PC-9 (cell line): Measurements from ENCODE around the gene FAM120A. TPM values are rescaled to one million over a fixed set of nuclear protein-coding genes. Genes with fewer than 3 reads are reported as not detected.

Source experiments
- BruUV-seq: library from RNA; stranded (reverse); fragments of 400-500 nt; replicated peaks from 2 replicates; lab custom pipeline; 2021; lab: Mats Ljungman, UMichigan
- CTCF ChIA-PET: fragments of 300-600 bp; sonication (Branson Sonifier 250); formaldehyde crosslinking; loops from one replicate; lab custom pipeline; 2022; ENCODE audit warnings: antibody characterized with exemption; lab: Charles Lee
- POLR2A ChIA-PET: fragments of 300-600 bp; sonication (Branson Sonifier 250); formaldehyde crosslinking; loops from one replicate; lab custom pipeline; 2022; ENCODE audit warnings: antibody characterized with exemption; ENCODE audit not compliant: unreplicated experiment; lab: Charles Lee
- DNase-seq, 2 experiments: peaks; one replicate each; pipeline versions ENCODE4 v3.0.0 to v3.0.0-alpha.2; 2015 to 2022; ENCODE audit warnings: mixed read lengths in 1 of 2
- H2AFZ ChIP-seq: fragments of 200-600 bp; sonication (generic); 2 replicates; pipeline ENCODE4 v1.8.1; 2017; ENCODE audit warnings: antibody characterized with exemption
- H3F3A ChIP-seq: fragments of 200-600 bp; sonication (generic); 2 replicates; pipeline ENCODE4 v1.8.1; 2017; ENCODE audit warnings: antibody characterized with exemption, mild to moderate bottlenecking, low read depth; ENCODE audit not compliant: insufficient read depth
- H3K27ac ChIP-seq: fragments of 200-600 bp; sonication (generic); 2 replicates; pipeline ENCODE4 v1.6.1; 2016; ENCODE audit warnings: mixed run types
- H3K27me3 ChIP-seq: fragments of 200-600 bp; sonication (generic); 2 replicates; pipeline ENCODE4 v1.6.1; 2016; ENCODE audit warnings: low read depth, mixed run types; ENCODE audit not compliant: insufficient read depth
- H3K36me3 ChIP-seq: fragments of 200-600 bp; sonication (generic); 2 replicates; pipeline ENCODE4 v1.6.1; 2016; ENCODE audit warnings: low read depth, mixed run types
- H3K4me1 ChIP-seq: fragments of 200-600 bp; sonication (generic); replicated peaks from 2 replicates; pipeline ENCODE4 v1.6.1; 2016; ENCODE audit warnings: mixed run types; ENCODE audit not compliant: insufficient read depth
- H3K4me2 ChIP-seq: fragments of 200-600 bp; sonication (generic); 2 replicates; pipeline ENCODE4 v1.6.1; 2017; ENCODE audit warnings: mixed run types
- H3K4me3 ChIP-seq: fragments of 200-600 bp; sonication (generic); 2 replicates; pipeline ENCODE4 v1.6.1; 2016; ENCODE audit warnings: mixed run types
- H3K79me2 ChIP-seq: fragments of 200-600 bp; sonication (generic); 2 replicates; pipeline ENCODE4 v1.6.1; 2017; ENCODE audit warnings: low read depth, mixed run types
- H3K9me2 ChIP-seq: fragments of 200-600 bp; sonication (generic); 2 replicates; pipeline ENCODE4 v1.8.1; 2017; ENCODE audit warnings: mild to moderate bottlenecking; ENCODE audit not compliant: insufficient read depth
- H3K9me3 ChIP-seq: fragments of 200-600 bp; sonication (generic); 2 replicates; pipeline ENCODE4 v1.8.1; 2016; ENCODE audit warnings: low read depth; ENCODE audit not compliant: insufficient read depth
- H4K20me1 ChIP-seq: fragments of 200-600 bp; sonication (generic); 2 replicates; pipeline ENCODE4 v1.8.1; 2017; ENCODE audit not compliant: insufficient read depth
- CTCF ChIP-seq: fragments of 200-600 bp; sonication (generic); conservative IDR thresholded peaks from 2 replicates; pipeline ENCODE4 v1.6.1; 2017; ENCODE audit warnings: mixed run types, antibody characterized with exemption, mild to moderate bottlenecking, moderate library complexity
- EZH2 ChIP-seq: fragments of 200-600 bp; sonication (generic); IDR thresholded peaks from 2 replicates; pipeline ENCODE4 v1.8.0; 2017; ENCODE audit warnings: antibody characterized with exemption, low read depth
- intact Hi-C: fragments of 100-400 bp; cut with micrococcal nuclease; formaldehyde crosslinking; loops from one replicate; pipeline ENCODE4 v1.10.0; 2022; ENCODE audit not compliant: unreplicated experiment
- total RNA-seq: library from RNA; stranded (reverse); gene quantifications from 2 replicates; pipeline ENCODE4 v1.2.3, GENCODE V29; 2021

Gene FAM120A
- total RNA-seq, 1 experiment from 2014 or later: 171 TPM

- BruUV-seq: no TSS peak
- H3F3A ChIP-seq: peaks cover 32% of the 10 kb centered on the region
- no peaks in the 10 kb centered on the region; the same call in none of the 2 replicates for H4K20me1 ChIP-seq
- no peak overlapping the region for H3K4me2 ChIP-seq
- no peak overlapping the region for H2AFZ ChIP-seq
- peaks cover 9% of the 10 kb centered on the region; the same call in 1 of the 2 replicates for H3K36me3 ChIP-seq
- H3K79me2 ChIP-seq: no peaks in the 10 kb centered on the region
- H3K27ac ChIP-seq: no peak overlapping the region
- ChIA-PET POLR2A (no interaction called here), CTCF (no interaction called here)
- H3K9me2 ChIP-seq: no peaks in the 10 kb centered on the region
- no peak for DNase-seq
- intact Hi-C loops: loop anchor here (5.0 to 10.0 kb wide), 4 partner anchors 113 to 758 kb away; partner anchors contain the start of genes CARD19, FAM120A and FAM120AOS
- H3K4me1 ChIP-seq: peaks cover 11% of the 10 kb centered on the region
- H3K27me3 ChIP-seq: no peaks in the 10 kb centered on the region
- no peaks in the 10 kb centered on the region for H3K9me3 ChIP-seq
- TF ChIP-seq CTCF: no peak
- no peak for TF ChIP-seq EZH2
- H3K4me3 ChIP-seq: no peak overlapping the region
These were observed 113.6 kb downstream of the FAM120A start for GRCh38 chr9:93565089-93565488.

- Histone ChIP-seq H3F3A (peaks cover 31% of the 10 kb centered on the region), H3K27ac (peak overlapping the region; percentile 66), H4K20me1 (no peaks in the 10 kb centered on the region), H2AFZ (peak overlapping the region; percentile 82), H3K4me3 (peak overlapping the region; percentile 77), H3K9me2 (no peaks in the 10 kb centered on the region), H3K27me3 (no peaks in the 10 kb centered on the region), H3K36me3 (peaks cover 9% of the 10 kb centered on the region; the same call in 1 of the 2 replicates), H3K4me1 (peaks cover 11% of the 10 kb centered on the region), H3K79me2 (no peaks in the 10 kb centered on the region), H3K9me3 (no peaks in the 10 kb centered on the region), H3K4me2 (peak overlapping the region; percentile 97)
- CTCF ChIA-PET: interaction anchor here (0.7 to 1.4 kb wide), 6 partner anchors 9 to 458 kb away, joined by 3 to 7 read pairs (median 4); partner anchors contain the start of gene FAM120AOS
- BruUV-seq: TSS peak; percentile 88
- POLR2A ChIA-PET: interaction anchor here (0.6 to 0.7 kb wide), 3 partner anchors 255 to 677 kb away, joined by 3 to 10 read pairs (median 3); no protein-coding TSS in a partner anchor
- intact Hi-C loops: loop anchor here (2.0 to 10.0 kb wide), 7 partner anchors 34 to 759 kb away; partner anchors contain the start of genes CARD19, FAM120A and FAM120AOS
- TF ChIP-seq EZH2 (no peak), CTCF (peak; percentile 90)
- DNase-seq: peak; percentile 84 to 100
These were observed 115.2 kb downstream of the FAM120A start for GRCh38 chr9:93566408-93567270.

- peak overlapping the region; percentile 66 for H3K27ac ChIP-seq
- DNase-seq: peak in 1 of 2 experiments; percentile 15
- ChIA-PET POLR2A (interaction anchor here (0.7 kb wide), 1 partner anchor 472 kb away, joined by 3 read pairs; no protein-coding TSS in a partner anchor), CTCF (interaction anchor here (0.7 to 1.0 kb wide), 2 partner anchors 120 to 237 kb away, joined by 3 to 4 read pairs; no protein-coding TSS in a partner anchor)
- TF ChIP-seq EZH2 (no peak), CTCF (no peak)
- no peaks in the 10 kb centered on the region for H3K9me2 ChIP-seq
- no peaks in the 10 kb centered on the region for H3K79me2 ChIP-seq
- H3K36me3 ChIP-seq: 0 out of 2 replicates have a peak, but pooled peaks cover 3% of the 10 kb centered on the region
- BruUV-seq: no TSS peak
- peaks cover 11% of the 10 kb centered on the region for H3K4me1 ChIP-seq
- peak overlapping the region; percentile 77 for H3K4me3 ChIP-seq
- H3K27me3 ChIP-seq: no peaks in the 10 kb centered on the region
- H3K4me2 ChIP-seq: peak overlapping the region; percentile 97
- H3K9me3 ChIP-seq: no peaks in the 10 kb centered on the region
- no peaks in the 10 kb centered on the region for H4K20me1 ChIP-seq
- H2AFZ ChIP-seq: peak overlapping the region; percentile 82
- H3F3A ChIP-seq: peaks cover 24% of the 10 kb centered on the region
- intact Hi-C loops: loop anchor here (2.0 to 10.0 kb wide), 7 partner anchors 33 to 760 kb away; partner anchors contain the start of genes CARD19, FAM120A and FAM120AOS
These were observed 115.9 kb downstream of the FAM120A start for GRCh38 chr9:93567271-93567959.
